HAP-1 (cell line): Measurements from ENCODE around the gene HCFC2.
"Not testable (repeated sequence)": the region's sequence is repeated elsewhere in the genome, so short reads cannot be mapped to it uniquely, and the experiment has no call there.

Source experiments
- DNase-seq, 2 experiments: peaks; one replicate each; pipeline ENCODE4 v3.0.0-alpha.2; 2016 to 2020; ENCODE audit warnings: low spot score in 2 of 2
- H3K27me3 ChIP-seq: fragments of 250-450 bp; sonication (Bioruptor Pico); 2 replicates; pipeline ENCODE4 v1.5.1; 2020; ENCODE audit warnings: low read depth, mild to moderate bottlenecking, moderate library complexity
- H3K36me3 ChIP-seq: fragments of 250-450 bp; sonication (Bioruptor Pico); replicated peaks from 2 replicates; pipeline ENCODE4 v1.5.1; 2020; ENCODE audit warnings: mild to moderate bottlenecking
- H3K4me1 ChIP-seq: fragments of 250-450 bp; sonication (Bioruptor Pico); 2 replicates; pipeline ENCODE4 v1.5.1; 2020; ENCODE audit warnings: mild to moderate bottlenecking
- H3K4me3 ChIP-seq: fragments of 250-450 bp; sonication (Bioruptor Pico); 2 replicates; pipeline ENCODE4 v1.5.1; 2020; ENCODE audit warnings: mild to moderate bottlenecking, moderate library complexity
- H3K9me3 ChIP-seq: fragments of 250-450 bp; sonication (Bioruptor Pico); 2 replicates; pipeline ENCODE4 v1.5.1; 2020; ENCODE audit warnings: mild to moderate bottlenecking, moderate library complexity
- in situ Hi-C: fragments of 300-500 bp; cut with MboI; formaldehyde crosslinking; loops from 3 replicates; pipeline ENCODE4 v1.14.3; 2020; ENCODE audit warnings: low sequenced_read_pairs, inconsistent platforms, mixed read lengths

The HCFC2 gene

GRCh38 chr12:104114834-104115586 is 50.7 kb downstream of the HCFC2 start:
- H3K4me3 ChIP-seq, in situ Hi-C loops, H3K4me1 ChIP-seq, H3K9me3 ChIP-seq, H3K27me3 ChIP-seq, DNase-seq: not testable (repeated sequence)
- peaks cover 35% of the 10 kb centered on the region for H3K36me3 ChIP-seq

- H3K4me3 ChIP-seq = no peak overlapping the region
- DNase-seq = no peak
- H3K27me3 ChIP-seq = no peaks in the 10 kb centered on the region
- H3K4me1 ChIP-seq = peaks cover 3% of the 10 kb centered on the region; the same call in 1 of the 2 replicates
- peaks cover 41% of the 10 kb centered on the region for H3K36me3 ChIP-seq
- in situ Hi-C loops = no loop called here
- H3K9me3 ChIP-seq = no peaks in the 10 kb centered on the region
Measured at GRCh38 chr12:104115587-104115975, 51.2 kb downstream of the HCFC2 start.

- peak; percentile 14 to 86 for DNase-seq
- H3K9me3 ChIP-seq = no peaks in the 10 kb centered on the region
- H3K4me1 ChIP-seq = peaks cover 19% of the 10 kb centered on the region
- no peak overlapping the region for H3K4me3 ChIP-seq
- in situ Hi-C loops = no loop called here
- H3K36me3 ChIP-seq = peaks cover 65% of the 10 kb centered on the region
- no peaks in the 10 kb centered on the region for H3K27me3 ChIP-seq
Measured at GRCh38 chr12:104121001-104121400, 56.7 kb downstream of the HCFC2 start.

- no peaks in the 10 kb centered on the region for H3K27me3 ChIP-seq
- H3K4me3 ChIP-seq = no peak overlapping the region
- peaks cover 73% of the 10 kb centered on the region for H3K36me3 ChIP-seq
- peak in 1 of 2 experiments; percentile 30 for DNase-seq
- no peaks in the 10 kb centered on the region for H3K9me3 ChIP-seq
- in situ Hi-C loops = no loop called here
- H3K4me1 ChIP-seq = peaks cover 19% of the 10 kb centered on the region
Measured at GRCh38 chr12:104122298-104122697, 58.0 kb downstream of the HCFC2 start.

- H3K36me3 ChIP-seq = peaks cover 70% of the 10 kb centered on the region
- peaks cover 8% of the 10 kb centered on the region for H3K4me1 ChIP-seq
- H3K4me3 ChIP-seq = no peak overlapping the region
- H3K27me3 ChIP-seq = no peaks in the 10 kb centered on the region
- in situ Hi-C loops = no loop called here
- no peak for DNase-seq
- H3K9me3 ChIP-seq = no peaks in the 10 kb centered on the region
Measured at GRCh38 chr12:104126548-104126947, 62.2 kb downstream of the HCFC2 start.

GRCh38 chr12:104130760-104131159 is 66.4 kb downstream of the HCFC2 start:
- H3K36me3 ChIP-seq = peaks cover 69% of the 10 kb centered on the region

GRCh38 chr12:104131609-104132008 is 67.3 kb downstream of the HCFC2 start:
- H3K4me1 ChIP-seq = peaks cover 11% of the 10 kb centered on the region
- in situ Hi-C loops = no loop called here
- no peaks in the 10 kb centered on the region for H3K9me3 ChIP-seq
- no peaks in the 10 kb centered on the region for H3K27me3 ChIP-seq
- no peak overlapping the region for H3K4me3 ChIP-seq
- H3K36me3 ChIP-seq = peaks cover 60% of the 10 kb centered on the region
- DNase-seq = no peak

More at GRCh38 chr12:104130760-104131159, 66.4 kb downstream of the HCFC2 start:
- peaks cover 4% of the 10 kb centered on the region for H3K4me1 ChIP-seq
- no peak overlapping the region for H3K4me3 ChIP-seq
- in situ Hi-C loops = no loop called here
- no peak for DNase-seq
- H3K27me3 ChIP-seq = no peaks in the 10 kb centered on the region
- H3K9me3 ChIP-seq = no peaks in the 10 kb centered on the region

GRCh38 chr12:104132351-104132956 is 68.1 kb downstream of the HCFC2 start:
- Histone ChIP-seq H3K4me1 (peaks cover 12% of the 10 kb centered on the region), H3K27me3 (no peaks in the 10 kb centered on the region), H3K36me3 (peaks cover 54% of the 10 kb centered on the region), H3K4me3 (no peak overlapping the region), H3K9me3 (no peaks in the 10 kb centered on the region)
- in situ Hi-C loops = no loop called here
- DNase-seq = no peak

GRCh38 chr12:104133321-104133720 is 69.0 kb downstream of the HCFC2 start:
- in situ Hi-C loops = no loop called here
- peaks cover 13% of the 10 kb centered on the region for H3K4me1 ChIP-seq
- peaks cover 51% of the 10 kb centered on the region for H3K36me3 ChIP-seq
- H3K4me3 ChIP-seq = no peak overlapping the region
- H3K27me3 ChIP-seq = no peaks in the 10 kb centered on the region
- no peak for DNase-seq
- no peaks in the 10 kb centered on the region for H3K9me3 ChIP-seq

GRCh38 chr12:104133866-104134265 is 69.5 kb downstream of the HCFC2 start:
- H3K4me1 ChIP-seq = peaks cover 16% of the 10 kb centered on the region
- in situ Hi-C loops = no loop called here
- no peak overlapping the region for H3K4me3 ChIP-seq
- no peaks in the 10 kb centered on the region for H3K27me3 ChIP-seq
- H3K9me3 ChIP-seq = no peaks in the 10 kb centered on the region
- no peak for DNase-seq
- peaks cover 48% of the 10 kb centered on the region for H3K36me3 ChIP-seq

- no peaks in the 10 kb centered on the region for H3K27me3 ChIP-seq
- in situ Hi-C loops = no loop called here
- H3K36me3 ChIP-seq = peaks cover 38% of the 10 kb centered on the region
- H3K4me3 ChIP-seq = no peak overlapping the region
- no peak for DNase-seq
- H3K9me3 ChIP-seq = no peaks in the 10 kb centered on the region
- peaks cover 16% of the 10 kb centered on the region for H3K4me1 ChIP-seq
Measured at GRCh38 chr12:104134882-104135281, 70.6 kb downstream of the HCFC2 start.

GRCh38 chr12:104136577-104136976 is 72.2 kb downstream of the HCFC2 start:
- peak overlapping the region; percentile 63 for H3K4me3 ChIP-seq
- no peaks in the 10 kb centered on the region for H3K27me3 ChIP-seq
- peaks cover 24% of the 10 kb centered on the region for H3K36me3 ChIP-seq
- in situ Hi-C loops = no loop called here
- H3K9me3 ChIP-seq = no peaks in the 10 kb centered on the region
- H3K4me1 ChIP-seq = peaks cover 16% of the 10 kb centered on the region
- DNase-seq = peak in 1 of 2 experiments; percentile 28

GRCh38 chr12:104137001-104137901 is 72.9 kb downstream of the HCFC2 start:
- in situ Hi-C loops = no loop called here
- Histone ChIP-seq H3K4me1 (peaks cover 16% of the 10 kb centered on the region), H3K36me3 (peaks cover 18% of the 10 kb centered on the region), H3K9me3 (no peaks in the 10 kb centered on the region), H3K4me3 (peak overlapping the region; percentile 63), H3K27me3 (no peaks in the 10 kb centered on the region)
- DNase-seq = peak; percentile 40 to 58
